ENCODE results near the gene ORC1. TPM values are rescaled to one million over a fixed set of nuclear protein-coding genes. Genes with fewer than 3 reads are reported as not detected.
A peak's percentile ranks its signal among the peaks of the same experiment; 100 is the strongest.

The ORC1 gene
- total RNA-seq, 2 experiments from 2014 or later = 1.1 to 1.3 TPM

GRCh38 chr1:52423055-52423454 lies 18.8 kb upstream of the ORC1 start:
- no peak for DNase-seq
- Histone ChIP-seq H3K36me3 (ENCODE audit: insufficient read depth, low read length) (peaks cover 28% of the 10 kb centered on the region), H3K4me3 (ENCODE audit: low read length) (no peak overlapping the region), H3K27ac (ENCODE audit: low read depth in 1 of 2, low read length in 2 of 2) (peak overlapping the region; percentile 78 to 81), H3K27me3 (ENCODE audit: control insufficient read depth in 1 of 2, insufficient read depth in 2 of 2, low read length in 2 of 2) (no peaks in the 10 kb centered on the region), H3K9me3 (ENCODE audit: control insufficient read depth in 1 of 2, insufficient read depth in 1 of 2, low read length in 2 of 2) (no peaks in the 10 kb centered on the region), H3K4me1 (ENCODE audit: insufficient read depth, low read length) (peaks cover 25% of the 10 kb centered on the region)
- Mint-ChIP-seq H3K27me3 (no peaks in the 10 kb centered on the region), H3K4me3 (no peak overlapping the region), H3K36me3 (ENCODE audit: low read depth) (peaks cover 72% of the 10 kb centered on the region), H3K27ac (peak overlapping the region; percentile 59), H3K9me3 (no peaks in the 10 kb centered on the region), H3K4me1 (ENCODE audit: low read depth) (peaks cover 59% of the 10 kb centered on the region)
- ChIA-PET CTCF (interaction anchor here (0.8 to 4.8 kb wide), 3 partner anchors 18 to 130 kb away, joined by 3 to 35 read pairs (median 4); partner anchors contain the start of genes ORC1, PRPF38A and TUT4), POLR2A (interaction anchor here (0.5 to 2.3 kb wide), 13 partner anchors 11 to 368 kb away, joined by 3 to 72 read pairs (median 5); partner anchors contain the start of genes CC2D1B, ORC1, PRPF38A and SHISAL2A)
- ATAC-seq (ENCODE audit: poor library complexity) = no peak
- intact Hi-C loops (cut with DNase I, micrococcal nuclease) = loop anchor here (5.0 to 10.0 kb wide), 3 partner anchors 56 to 129 kb away; partner anchors contain the start of genes TUT4 (in 2 of the 2) and CC2D1B (in 1 of the 2)
- TF ChIP-seq CTCF (IDR thresholded peaks at IDR 0.05) = no peak

GRCh38 chr1:52420713-52421112 lies 16.5 kb upstream of the ORC1 start:
- intact Hi-C loops (cut with DNase I, micrococcal nuclease) = loop anchor here (5.0 to 10.0 kb wide), 3 partner anchors 53 to 132 kb away; partner anchors contain the start of genes TUT4 (in 2 of the 2) and CC2D1B (in 1 of the 2)
- no peak overlapping the region for H3K4me3 ChIP-seq (ENCODE audit: low read length)
- no peak for DNase-seq
- no peak overlapping the region for H3K27ac ChIP-seq (ENCODE audit: low read depth in 1 of 2, low read length in 2 of 2)
- no peaks in the 10 kb centered on the region for H3K27me3 ChIP-seq (ENCODE audit: control insufficient read depth in 1 of 2, insufficient read depth in 2 of 2, low read length in 2 of 2)
- CTCF ChIA-PET = interaction anchor here (2.6 kb wide), 1 partner anchor 16 kb away, joined by 12 read pairs; the partner anchor contains the start of genes ORC1 and PRPF38A
- no peak for TF ChIP-seq CTCF (IDR thresholded peaks at IDR 0.05)
- H3K36me3 Mint-ChIP-seq (ENCODE audit: low read depth) = peaks cover 70% of the 10 kb centered on the region
- peak overlapping the region; percentile 85 for H3K27ac Mint-ChIP-seq
- H3K4me3 Mint-ChIP-seq = no peak overlapping the region
- H3K9me3 Mint-ChIP-seq = no peaks in the 10 kb centered on the region
- H3K36me3 ChIP-seq (ENCODE audit: insufficient read depth, low read length) = peaks cover 51% of the 10 kb centered on the region
- H3K27me3 Mint-ChIP-seq = no peaks in the 10 kb centered on the region
- peaks cover 49% of the 10 kb centered on the region for H3K4me1 Mint-ChIP-seq (ENCODE audit: low read depth)
- POLR2A ChIA-PET = interaction anchor here (0.9 kb wide), 1 partner anchor 17 kb away, joined by 3 read pairs; the partner anchor contains the start of gene ORC1
- ATAC-seq (ENCODE audit: poor library complexity) = no peak
- peaks cover 21% of the 10 kb centered on the region for H3K4me1 ChIP-seq (ENCODE audit: insufficient read depth, low read length)
- no peaks in the 10 kb centered on the region for H3K9me3 ChIP-seq (ENCODE audit: control insufficient read depth in 1 of 2, insufficient read depth in 1 of 2, low read length in 2 of 2)

- no peak for ATAC-seq (ENCODE audit: poor library complexity)
- no peak overlapping the region for H3K27ac ChIP-seq (ENCODE audit: low read depth in 1 of 2, low read length in 2 of 2)
- no peak overlapping the region for H3K4me3 ChIP-seq (ENCODE audit: low read length)
- POLR2A ChIA-PET = no interaction called here
- DNase-seq = no peak
- H3K9me3 Mint-ChIP-seq = no peaks in the 10 kb centered on the region
- H3K27ac Mint-ChIP-seq = no peak overlapping the region
- CTCF ChIA-PET = no interaction called here
- TF ChIP-seq CTCF (IDR thresholded peaks at IDR 0.05) = no peak
- no peaks in the 10 kb centered on the region for H3K27me3 ChIP-seq (ENCODE audit: control insufficient read depth in 1 of 2, insufficient read depth in 2 of 2, low read length in 2 of 2)
- no peak overlapping the region for H3K4me3 Mint-ChIP-seq
- peaks cover 88% of the 10 kb centered on the region for H3K36me3 ChIP-seq (ENCODE audit: insufficient read depth, low read length)
- peaks cover 29% of the 10 kb centered on the region for H3K4me1 Mint-ChIP-seq (ENCODE audit: low read depth)
- H3K27me3 Mint-ChIP-seq = no peaks in the 10 kb centered on the region
- H3K36me3 Mint-ChIP-seq (ENCODE audit: low read depth) = peaks cover 85% of the 10 kb centered on the region
- peaks cover 7% of the 10 kb centered on the region for H3K4me1 ChIP-seq (ENCODE audit: insufficient read depth, low read length)
- intact Hi-C loops (cut with DNase I, micrococcal nuclease) = no loop called here
- H3K9me3 ChIP-seq (ENCODE audit: control insufficient read depth in 1 of 2, insufficient read depth in 1 of 2, low read length in 2 of 2) = no peaks in the 10 kb centered on the region
These were observed 12.6 kb upstream of the ORC1 start for GRCh38 chr1:52416811-52417210.

All from CD4-positive, alpha-beta T cell (primary cell).